ENCODE results near the gene ZMAT3. TPM values are rescaled to one million over a fixed set of nuclear protein-coding genes. Genes with fewer than 3 reads are reported as not detected.

Gene ZMAT3
- polyA plus RNA-seq, 1 of the 3 experiments (the other 2 are of a cell fraction), result 11.9 TPM

- peaks cover 19% of the 10 kb centered on the region for H3F3A ChIP-seq (replicated peaks; ENCODE audit: insufficient read depth)
- H3K36me3 ChIP-seq (replicated peaks in 1 of 2; ENCODE audit: control insufficient read depth in 1 of 2, insufficient read depth in 2 of 2, low read length in 1 of 2), result no peaks in the 10 kb centered on the region
- WGBS (ENCODE audit: low lambda C conversion rate), result 11% methylated on average over 1 of the region's 1 CpG
- H2AFZ ChIP-seq (ENCODE audit: low read depth), result no peak overlapping the region
- H3K4me1 ChIP-seq (ENCODE audit: control insufficient read depth in 1 of 2, insufficient read depth in 2 of 2, low read depth in 1 of 2, low read length in 1 of 2), result no peaks in the 10 kb centered on the region; a peak in 1 of 4 replicates
- ChIA-PET POLR2A (no interaction called here), CTCF (interaction anchor here (0.6 to 4.0 kb wide), 21 partner anchors 10 to 215 kb away, joined by 3 to 32 read pairs (median 5); partner anchors contain the start of gene PIK3CA)
- DNase-seq, result no peak
- H3K4me3 ChIP-seq (ENCODE audit: low read depth in 2 of 2, low read length in 1 of 2), result no peak overlapping the region
- H3K27me3 ChIP-seq (ENCODE audit: insufficient read depth), result no peaks in the 10 kb centered on the region
- H3K9me3 ChIP-seq, result peaks cover 4% of the 10 kb centered on the region; the same call in 1 of the 2 replicates
- H3K4me2 ChIP-seq, result no peak overlapping the region
- H3K9ac ChIP-seq, result no peak overlapping the region
- no peaks in the 10 kb centered on the region for H3K9me2 ChIP-seq
- H3K79me2 ChIP-seq (ENCODE audit: insufficient read depth), result no peaks in the 10 kb centered on the region
- H4K20me1 ChIP-seq (ENCODE audit: insufficient read depth), result no peaks in the 10 kb centered on the region
- no peak overlapping the region for H3K27ac ChIP-seq (ENCODE audit: low read depth in 2 of 2, low read length in 1 of 2)
- TF ChIP-seq FOXJ3 (CRISPR knock-in tag; IDR thresholded peaks at IDR 0.05), result no peak
- TF ChIP-seq RAD21 (IDR thresholded peaks at IDR 0.05; ENCODE audit: low read length), result no peak
- no peak for TF ChIP-seq ELF1 (IDR thresholded peaks at IDR 0.05)
- TF ChIP-seq NRF1 (IDR thresholded peaks at IDR 0.05; ENCODE audit: low read depth, low read length), result no peak
- no peak for TF ChIP-seq PBX3 (IDR thresholded peaks at IDR 0.05)
- TF ChIP-seq REST (IDR thresholded peaks at IDR 0.05; ENCODE audit: low read depth, low read length), result no peak
- no peak for TF ChIP-seq EZH2phosphoT487 (IDR thresholded peaks at IDR 0.05; ENCODE audit: borderline replicate concordance, low read depth)
- TF ChIP-seq GATA2 (CRISPR knock-in tag; IDR thresholded peaks at IDR 0.05), result no peak
- no peak for TF ChIP-seq MEF2A (IDR thresholded peaks at IDR 0.05; ENCODE audit: borderline replicate concordance, low read depth)
- no peak for TF ChIP-seq FOSL2 (IDR thresholded peaks at IDR 0.05; ENCODE audit: borderline replicate concordance, low read depth)
These were observed 34.3 kb upstream of the ZMAT3 start for GRCh38 chr3:179105881-179106280.

- Histone ChIP-seq H3K9ac (no peak overlapping the region), H3K27me3 (ENCODE audit: insufficient read depth) (no peaks in the 10 kb centered on the region), H3K36me3 (replicated peaks in 1 of 2; ENCODE audit: control insufficient read depth in 1 of 2, insufficient read depth in 2 of 2, low read length in 1 of 2) (no peaks in the 10 kb centered on the region), H3K27ac (ENCODE audit: low read depth in 2 of 2, low read length in 1 of 2) (no peak overlapping the region), H3F3A (replicated peaks; ENCODE audit: insufficient read depth) (peaks cover 4% of the 10 kb centered on the region), H3K4me1 (ENCODE audit: control insufficient read depth in 1 of 2, insufficient read depth in 2 of 2, low read depth in 1 of 2, low read length in 1 of 2) (no peaks in the 10 kb centered on the region), H3K4me2 (no peak overlapping the region), H2AFZ (ENCODE audit: low read depth) (0 out of 2 replicates have a peak overlapping the region, but pooled peaks have one; percentile 12), H3K4me3 (ENCODE audit: low read depth in 2 of 2, low read length in 1 of 2) (no peak overlapping the region), H3K9me2 (no peaks in the 10 kb centered on the region), H3K79me2 (ENCODE audit: insufficient read depth) (no peaks in the 10 kb centered on the region), H3K9me3 (no peaks in the 10 kb centered on the region), H4K20me1 (ENCODE audit: insufficient read depth) (no peaks in the 10 kb centered on the region)
- DNase-seq, result no peak
- ChIA-PET POLR2A (no interaction called here), CTCF (interaction anchor here (1.4 to 1.6 kb wide), 2 partner anchors 207 to 221 kb away, joined by 3 to 6 read pairs; no protein-coding TSS in a partner anchor)
- no peak for TF ChIP-seq POLR2AphosphoS5 (IDR thresholded peaks at IDR 0.05; ENCODE audit: low read depth, low read length)
- peak; percentile 62 for TF ChIP-seq NFIC (IDR thresholded peaks at IDR 0.05; ENCODE audit: borderline replicate concordance)
- TF ChIP-seq TCF12 (IDR thresholded peaks at IDR 0.05), result 0 out of 2 replicates have a peak, but pooled peaks have one; percentile 11
- TF ChIP-seq EP300 (IDR thresholded peaks at IDR 0.05; ENCODE audit: borderline replicate concordance in 1 of 2, low read depth in 1 of 2, low read length in 1 of 2), result no peak
- TF ChIP-seq REST (IDR thresholded peaks at IDR 0.05; ENCODE audit: low read depth, low read length), result no peak
- no peak for TF ChIP-seq CHD2 (IDR thresholded peaks at IDR 0.05; ENCODE audit: low read length, partially characterized antibody)
- TF ChIP-seq ZBTB33 (IDR thresholded peaks at IDR 0.05; ENCODE audit: borderline replicate concordance, low read depth), result no peak
- TF ChIP-seq SIN3A (IDR thresholded peaks at IDR 0.05; ENCODE audit: borderline replicate concordance, low read depth, low read length), result no peak
- TF ChIP-seq YY1 (IDR thresholded peaks at IDR 0.05; ENCODE audit: low read depth), result 0 out of 2 replicates have a peak, but pooled peaks have one; percentile 18
- TF ChIP-seq FOXJ3 (CRISPR knock-in tag; IDR thresholded peaks at IDR 0.05), result no peak
These were observed 29.0 kb upstream of the ZMAT3 start for GRCh38 chr3:179100652-179101051.

All from SK-N-SH (cell line).